GM12878 (cell line): ENCODE data around the gene FAM227B.

Experiments used
- CREM ChIP-seq: IDR thresholded peaks from 2 replicates; pipeline ENCODE4 v1.6.1; 2014; ENCODE audit warnings: antibody characterized with exemption, low read depth
- EP300 ChIP-seq, 2 experiments: fragments of 150-350 bp in 1 of 2; IDR thresholded peaks; 2 replicates each; pipeline ENCODE4 v1.6.1; 2011 to 2012; ENCODE audit warnings: low read depth in 2 of 2, low read length in 2 of 2, borderline replicate concordance in 1 of 2, improper control_type of control experiment in 1 of 2, inconsistent platforms in 1 of 2; ENCODE audit not compliant: control insufficient read depth in 1 of 2
- NR2F1 ChIP-seq: fragments of 450-650 bp; conservative IDR thresholded peaks from 2 replicates; pipeline ENCODE4 v1.6.1; 2017; ENCODE audit warnings: mild to moderate bottlenecking
- RFX5 ChIP-seq: IDR thresholded peaks from 2 replicates; pipeline ENCODE4 v1.6.1; 2011; ENCODE audit warnings: low read depth, low read length, improper control_type of control experiment
- SUZ12 ChIP-seq: fragments of 200-600 bp; sonication (generic); IDR thresholded peaks from one replicate; pipeline ENCODE4 v1.6.1; 2018; ENCODE audit warnings: antibody characterized with exemption, mild to moderate bottlenecking; ENCODE audit not compliant: unreplicated experiment
- TCF12 ChIP-seq: IDR thresholded peaks from 2 replicates; pipeline ENCODE4 v1.6.1; 2011; ENCODE audit warnings: low read depth, mild to moderate bottlenecking, low read length
- ZNF24 ChIP-seq: fragments of 450-650 bp; IDR thresholded peaks from 2 replicates; pipeline ENCODE4 v1.6.1; 2017; ENCODE audit warnings: antibody characterized with exemption, mild to moderate bottlenecking
- ZNF274 ChIP-seq: IDR thresholded peaks from one replicate; pipeline ENCODE4 v1.8.0; 2011; ENCODE audit not compliant: insufficient read length, insufficient read depth
- TF ChIP-seq, protein P1 (sequence below), 3 experiments: IDR thresholded peaks in 2 of 3; conservative IDR thresholded peaks in 1 of 3; 2 replicates each; pipeline ENCODE4 v1.5.1; 2011; ENCODE audit warnings: low read depth in 3 of 3, low read length in 3 of 3, mild to moderate bottlenecking in 3 of 3, control low read depth in 2 of 3, moderate library complexity in 2 of 3, inconsistent platforms in 1 of 3, mixed read lengths in 1 of 3; ENCODE audit not compliant: control insufficient read depth in 2 of 3, insufficient read depth in 1 of 3; ENCODE audit errors: extremely low read depth in 1 of 3
- TF ChIP-seq, protein P2 (sequence below): IDR thresholded peaks from 2 replicates; pipeline ENCODE4 v1.6.1; 2011; ENCODE audit warnings: low read depth, mild to moderate bottlenecking, low read length, moderate library complexity, borderline replicate concordance; ENCODE audit errors: extremely low read depth
- TF ChIP-seq, protein P3 (sequence below): IDR thresholded peaks from 2 replicates; pipeline ENCODE4 v1.6.1; 2011; ENCODE audit warnings: low read depth, low read length, improper control_type of control experiment, borderline replicate concordance

GRCh38 chr15:49650676-49651075, 30.1 kb upstream of the FAM227B start:
- TF ChIP-seq ZNF274 (no peak), RFX5 (no peak), CREM (no peak), ZNF24 (no peak), SUZ12 (no peak), NR2F1 (no peak), EP300 (IDR thresholded peaks at IDR 0.05; ENCODE audit: borderline replicate concordance in 1 of 2, control insufficient read depth in 1 of 2, low read depth in 2 of 2, low read length in 2 of 2) (no peak), TCF12 (no peak)
- TF ChIP-seq, protein P1, sequence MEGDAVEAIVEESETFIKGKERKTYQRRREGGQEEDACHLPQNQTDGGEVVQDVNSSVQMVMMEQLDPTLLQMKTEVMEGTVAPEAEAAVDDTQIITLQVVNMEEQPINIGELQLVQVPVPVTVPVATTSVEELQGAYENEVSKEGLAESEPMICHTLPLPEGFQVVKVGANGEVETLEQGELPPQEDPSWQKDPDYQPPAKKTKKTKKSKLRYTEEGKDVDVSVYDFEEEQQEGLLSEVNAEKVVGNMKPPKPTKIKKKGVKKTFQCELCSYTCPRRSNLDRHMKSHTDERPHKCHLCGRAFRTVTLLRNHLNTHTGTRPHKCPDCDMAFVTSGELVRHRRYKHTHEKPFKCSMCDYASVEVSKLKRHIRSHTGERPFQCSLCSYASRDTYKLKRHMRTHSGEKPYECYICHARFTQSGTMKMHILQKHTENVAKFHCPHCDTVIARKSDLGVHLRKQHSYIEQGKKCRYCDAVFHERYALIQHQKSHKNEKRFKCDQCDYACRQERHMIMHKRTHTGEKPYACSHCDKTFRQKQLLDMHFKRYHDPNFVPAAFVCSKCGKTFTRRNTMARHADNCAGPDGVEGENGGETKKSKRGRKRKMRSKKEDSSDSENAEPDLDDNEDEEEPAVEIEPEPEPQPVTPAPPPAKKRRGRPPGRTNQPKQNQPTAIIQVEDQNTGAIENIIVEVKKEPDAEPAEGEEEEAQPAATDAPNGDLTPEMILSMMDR (IDR thresholded peaks at IDR 0.05 in 2 of 3, conservative IDR thresholded peaks at IDR 0.05 in 1 of 3; ENCODE audit: control insufficient read depth in 2 of 3, extremely low read depth in 1 of 3, insufficient read depth in 1 of 3, low read depth in 3 of 3, low read length in 3 of 3), result no peak
- TF ChIP-seq, protein P2, sequence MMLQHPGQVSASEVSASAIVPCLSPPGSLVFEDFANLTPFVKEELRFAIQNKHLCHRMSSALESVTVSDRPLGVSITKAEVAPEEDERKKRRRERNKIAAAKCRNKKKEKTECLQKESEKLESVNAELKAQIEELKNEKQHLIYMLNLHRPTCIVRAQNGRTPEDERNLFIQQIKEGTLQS, result no peak
- TF ChIP-seq, protein P3, sequence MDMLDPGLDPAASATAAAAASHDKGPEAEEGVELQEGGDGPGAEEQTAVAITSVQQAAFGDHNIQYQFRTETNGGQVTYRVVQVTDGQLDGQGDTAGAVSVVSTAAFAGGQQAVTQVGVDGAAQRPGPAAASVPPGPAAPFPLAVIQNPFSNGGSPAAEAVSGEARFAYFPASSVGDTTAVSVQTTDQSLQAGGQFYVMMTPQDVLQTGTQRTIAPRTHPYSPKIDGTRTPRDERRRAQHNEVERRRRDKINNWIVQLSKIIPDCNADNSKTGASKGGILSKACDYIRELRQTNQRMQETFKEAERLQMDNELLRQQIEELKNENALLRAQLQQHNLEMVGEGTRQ, result no peak
